HepG2 (cell line): Measurements from ENCODE around the gene RHBDD3. TPM values are rescaled to one million over a fixed set of nuclear protein-coding genes. Genes with fewer than 3 reads are reported as not detected.

Experiments used
- ATAC-seq: fragments of 200-7000 bp; cut with Tn5 transposase; 3 replicates; pipeline ENCODE4 v1.9.1; 2020; ENCODE audit warnings: mild to moderate bottlenecking, moderate library complexity
- Bru-seq: library from RNA; stranded (reverse); fragments of 400-500 nt; gene quantifications from one replicate; lab custom pipeline; 2021; lab: Mats Ljungman, UMichigan
- BruChase-seq, 2 experiments: library from RNA; stranded (reverse); fragments of 400-500 nt; gene quantifications; one replicate each; lab custom pipeline; 2021; lab: Mats Ljungman, UMichigan
- BruUV-seq: library from RNA; stranded (reverse); fragments of 400-500 nt; replicated peaks from 2 replicates; lab custom pipeline; 2021; lab: Mats Ljungman, UMichigan
- CTCF ChIA-PET: fragments of 300-600 bp; formaldehyde crosslinking; extraction: SDS; loops from one replicate; lab custom pipeline; 2021; ENCODE audit warnings: low total read pairs, inconsistent platforms, low intra/inter-chr PET ratio; lab: Yijun Ruan, JAX
- POLR2A ChIA-PET: fragments of 350-600 bp; sonication (Branson Sonifier 250); formaldehyde crosslinking; loops from one replicate; lab custom pipeline; 2020; ENCODE audit warnings: antibody characterized with exemption, inconsistent platforms; lab: Yijun Ruan, JAX
- DNase-seq: peaks from one replicate; pipeline ENCODE4 v3.0.0-alpha.2; 2015; ENCODE audit warnings: low spot score
- FAIRE-seq: peaks from 3 replicates; lab custom pipeline; 2011; peaks lifted over from hg19 to GRCh38; lab: Jason Lieb, UNC
- H2AFZ ChIP-seq: one replicate; pipeline ENCODE4 v1.6.1; 2011; ENCODE audit warnings: low read length, inconsistent platforms
- H3K27ac ChIP-seq: fragments of 300-600 bp; 3 replicates; pipeline ENCODE4 v1.8.0; 2011; ENCODE audit warnings: mixed run types, mild to moderate bottlenecking, mixed read lengths, low read length, inconsistent platforms; ENCODE audit not compliant: insufficient read depth; ENCODE audit errors: extremely low read length
- H3K27me3 ChIP-seq, 2 experiments: fragments of 200-600 bp in 1 of 2; 2 replicates in 1 of 2; 3 replicates in 1 of 2; pipeline versions ENCODE4 v1.6.0 to v1.8.0; 2011; ENCODE audit warnings: low read length in 2 of 2, mild to moderate bottlenecking in 2 of 2, moderate library complexity in 2 of 2, inconsistent platforms in 1 of 2; ENCODE audit not compliant: insufficient read depth in 2 of 2, control insufficient read depth in 1 of 2
- H3K36me3 ChIP-seq, 2 experiments: fragments of 200-600 bp in 1 of 2; replicated peaks in 1 of 2; 2 replicates in 1 of 2; 3 replicates in 1 of 2; pipeline versions ENCODE4 v1.5.1 to v1.8.0; 2011; ENCODE audit warnings: low read length in 2 of 2, inconsistent platforms in 1 of 2; ENCODE audit not compliant: insufficient read depth in 2 of 2, control insufficient read depth in 1 of 2
- H3K4me1 ChIP-seq: 2 replicates; pipeline ENCODE4 v1.5.1; 2012; ENCODE audit warnings: low read length, inconsistent platforms; ENCODE audit not compliant: insufficient read depth
- H3K4me2 ChIP-seq: 2 replicates; pipeline ENCODE4 v1.6.0; 2011; ENCODE audit warnings: low read depth, low read length, inconsistent platforms
- H3K4me3 ChIP-seq, 3 experiments: fragments of 200-600 bp in 1 of 3; sonication (generic), shearing (Covaris generic) in 1 of 3; replicated peaks in 1 of 3; 2 replicates each; pipeline ENCODE4 v1.5.1; 2011 to 2016; ENCODE audit warnings: low read length in 3 of 3, inconsistent platforms in 2 of 3, low read depth in 2 of 3, mild to moderate bottlenecking in 2 of 3, control low read depth in 1 of 3, mixed read lengths in 1 of 3; ENCODE audit not compliant: insufficient read depth in 1 of 3
- H3K79me2 ChIP-seq: one replicate; pipeline ENCODE4 v1.6.1; 2011; ENCODE audit warnings: low read length, inconsistent platforms; ENCODE audit not compliant: insufficient read depth
- H3K9ac ChIP-seq: 2 replicates; pipeline ENCODE4 v1.6.0; 2011; ENCODE audit warnings: mild to moderate bottlenecking, low read depth, low read length, inconsistent platforms; ENCODE audit not compliant: insufficient read depth
- H3K9me3 ChIP-seq: 2 replicates; pipeline ENCODE4 v1.5.1; 2012; ENCODE audit warnings: mild to moderate bottlenecking, low read length
- H4K20me1 ChIP-seq: 2 replicates; pipeline ENCODE4 v1.6.0; 2011; ENCODE audit warnings: inconsistent platforms, mild to moderate bottlenecking, low read length, moderate library complexity; ENCODE audit not compliant: insufficient read depth
- SRSF1 ChIP-seq: fragments of 200-400 bp; formaldehyde crosslinking; optimal IDR thresholded peaks from 2 replicates; pipeline ENCODE3; 2017; ENCODE audit warnings: mild to moderate bottlenecking, low read depth, low read length, moderate library complexity
- TBX3 ChIP-seq: fragments of 450-650 bp; IDR thresholded peaks from 2 replicates; pipeline ENCODE4 v1.6.1; 2017; ENCODE audit warnings: antibody characterized with exemption, mild to moderate bottlenecking, inconsistent platforms, borderline replicate concordance
- WIZ ChIP-seq: sonication (generic); formaldehyde crosslinking; IDR thresholded peaks from 2 replicates; pipeline ENCODE4 v1.5.1; 2020; ENCODE audit warnings: mild to moderate bottlenecking, missing genetic modification reagents
- ZKSCAN1 ChIP-seq: fragments of 150-350 bp; IDR thresholded peaks from 2 replicates; pipeline ENCODE4 v1.6.1; 2014; ENCODE audit warnings: low read length
- ZNF558 ChIP-seq: sonication (generic); formaldehyde crosslinking; IDR thresholded peaks from 2 replicates; pipeline ENCODE4 v1.9.0; 2022; ENCODE audit warnings: mild to moderate bottlenecking, missing genetic modification reagents, borderline replicate concordance
- WGBS: methylation state at CpG from one replicate; pipeline ENCODE4 v1.1.6; 2017; ENCODE audit warnings: low lambda C conversion rate; 5-methylcytosine and 5-hydroxymethylcytosine counted together
- in situ Hi-C: cut with HindIII; loops from 2 replicates; pipeline ENCODE4 v1.10.0; 2017; ENCODE audit warnings: low pct_unique_long_range_greater_than_20kb; ENCODE audit not compliant: extremely low pct_ligation_motif_present
- intact Hi-C: fragments of 100-400 bp; cut with micrococcal nuclease; formaldehyde crosslinking; loops from one replicate; pipeline ENCODE4 v1.10.0; 2022; ENCODE audit not compliant: unreplicated experiment
- long read RNA-seq, 2 experiments: library from RNA in 1 of 2; library from polyadenylated mRNA in 1 of 2; stranded (forward) in 1 of 2; unstranded in 1 of 2; transcript quantifications; one replicate each; pipeline ENCODE4 v2.0.0, GENCODE V29; 2019 to 2022
- polyA minus RNA-seq, 3 experiments: library from RNA; depleted of rRNA, polyadenylated mRNA; stranded (reverse); fragments of >200 nt; gene quantifications; 2 replicates each; pipeline ENCODE4 v1.2.3, GENCODE V29; 2011; ENCODE audit warnings: low replicate concordance in 1 of 3
- polyA plus RNA-seq, 8 experiments: library from polyadenylated mRNA; depleted of rRNA in 3 of 8; stranded (reverse) in 7 of 8; unstranded in 1 of 8; fragments of >200 nt; fragmentation: Illumina TruSeq in 4 of 8; extraction: Trizol in 4 of 8; gene quantifications; 2 replicates each; pipeline versions ENCODE4 v1.2.1 to v1.2.3, GENCODE V29; 2011 to 2016; ENCODE audit warnings: low read depth in 4 of 8, missing spikeins in 1 of 8, mixed read lengths in 1 of 8; ENCODE audit not compliant: insufficient read depth in 1 of 8
- total RNA-seq, 5 experiments: library from RNA; depleted of rRNA; stranded (reverse); fragments of >200 nt; fragmentation: Illumina TruSeq; extraction: Trizol; gene quantifications; 2 replicates each; pipeline ENCODE4 v1.2.3, GENCODE V29; 2016; ENCODE audit warnings: low read depth in 1 of 5
- TF ChIP-seq, protein P1 (sequence below), 2 experiments: sonication (generic) in 1 of 2; formaldehyde crosslinking in 1 of 2; IDR thresholded peaks; 2 replicates each; pipeline versions ENCODE4 v1.4.0 to v1.6.1; 2018 to 2020; ENCODE audit warnings: missing genetic modification reagents in 2 of 2, borderline replicate concordance in 1 of 2, low read depth in 1 of 2, mild to moderate bottlenecking in 1 of 2, missing biosample characterization in 1 of 2
- TF ChIP-seq, protein P2 (sequence below): sonication (generic); formaldehyde crosslinking; IDR thresholded peaks from 2 replicates; pipeline ENCODE4 v1.4.0; 2020; ENCODE audit warnings: mild to moderate bottlenecking, missing genetic modification reagents

The RHBDD3 gene
- total RNA-seq (2016; rRNA removed; fragmentation: Illumina TruSeq; extraction: Trizol) (12.6 and 26.7 TPM in 2 replicates), polyA plus RNA-seq (2011; rRNA removed) (12.1 and 21.0 TPM in 2 replicates), polyA minus RNA-seq (2011; rRNA and poly(A)+ RNA removed; ENCODE audit: low replicate concordance) (9.9 and 18.2 TPM in 2 replicates), Bru-seq, nascent RNA (percentile 77 among the genes with signal in this experiment), BruChase-seq, experiment 1, labeled RNA remaining after a 6-hour chase (percentile 77 among the genes with signal in this experiment), BruChase-seq, experiment 2, labeled RNA remaining after a 2-hour chase (percentile 81 among the genes with signal in this experiment)
- total RNA-seq (2016; cell fraction: cytosol; rRNA removed; fragmentation: Illumina TruSeq; extraction: Trizol; ENCODE audit: low read depth): 8.3 and 9.2 TPM in 2 replicates
- 12.3 and 26.7 TPM in 2 replicates for total RNA-seq (2016; cell fraction: insoluble cytoplasmic fraction; rRNA removed; fragmentation: Illumina TruSeq; extraction: Trizol)
- 16.9 and 21.6 TPM in 2 replicates for total RNA-seq (2016; cell fraction: membrane; rRNA removed; fragmentation: Illumina TruSeq; extraction: Trizol)
- total RNA-seq (2016; cell fraction: nucleus; rRNA removed; fragmentation: Illumina TruSeq; extraction: Trizol): 24.7 and 26.9 TPM in 2 replicates
- polyA plus RNA-seq (2011; cell fraction: cytosol; rRNA removed): 10.6 and 17.9 TPM in 2 replicates
- polyA plus RNA-seq (2011; cell fraction: nucleus; rRNA removed): 38.6 and 38.8 TPM in 2 replicates
- polyA plus RNA-seq (2012): 8.5 and 12.8 TPM in 2 replicates
- 6.5 and 10.4 TPM in 2 replicates for polyA plus RNA-seq (2016; cell fraction: cytosol; fragmentation: Illumina TruSeq; extraction: Trizol; ENCODE audit: low read depth)
- 10.8 and 11.3 TPM in 2 replicates for polyA plus RNA-seq (2016; cell fraction: insoluble cytoplasmic fraction; fragmentation: Illumina TruSeq; extraction: Trizol; ENCODE audit: low read depth)
- 11.9 and 12.6 TPM in 2 replicates for polyA plus RNA-seq (2016; cell fraction: membrane; fragmentation: Illumina TruSeq; extraction: Trizol; ENCODE audit: low read depth)
- polyA plus RNA-seq (2016; cell fraction: nucleus; fragmentation: Illumina TruSeq; extraction: Trizol; ENCODE audit: insufficient read depth, low read depth): 59.8 and 60.3 TPM in 2 replicates
- polyA minus RNA-seq (2011; cell fraction: cytosol; rRNA and poly(A)+ RNA removed): 5.7 and 7.1 TPM in 2 replicates
- 7.7 and 9.3 TPM in 2 replicates for polyA minus RNA-seq (2011; cell fraction: nucleus; rRNA and poly(A)+ RNA removed)
- long read RNA-seq, experiment 1, transcript RHBDD3-206 (3 exons, 999 nt): minor isoform, 8 of 41 reads
- long read RNA-seq, experiment 1, transcript RHBDD3-201 (7 exons, 1,794 nt): major isoform, 18 of 41 reads
- long read RNA-seq, experiment 1, partial matches to known transcripts: 6 of 41 reads
- long read RNA-seq, experiment 1, other reads (novel, unspliced or antisense): 8 of 41 reads
- long read RNA-seq, experiment 2, transcript RHBDD3-201 (7 exons, 1,794 nt): major isoform, 19 of 45 reads
- long read RNA-seq, experiment 2, partial matches to known transcripts: 7 of 45 reads
- long read RNA-seq, experiment 2, other reads (novel, unspliced or antisense): 19 of 45 reads

DNA sequence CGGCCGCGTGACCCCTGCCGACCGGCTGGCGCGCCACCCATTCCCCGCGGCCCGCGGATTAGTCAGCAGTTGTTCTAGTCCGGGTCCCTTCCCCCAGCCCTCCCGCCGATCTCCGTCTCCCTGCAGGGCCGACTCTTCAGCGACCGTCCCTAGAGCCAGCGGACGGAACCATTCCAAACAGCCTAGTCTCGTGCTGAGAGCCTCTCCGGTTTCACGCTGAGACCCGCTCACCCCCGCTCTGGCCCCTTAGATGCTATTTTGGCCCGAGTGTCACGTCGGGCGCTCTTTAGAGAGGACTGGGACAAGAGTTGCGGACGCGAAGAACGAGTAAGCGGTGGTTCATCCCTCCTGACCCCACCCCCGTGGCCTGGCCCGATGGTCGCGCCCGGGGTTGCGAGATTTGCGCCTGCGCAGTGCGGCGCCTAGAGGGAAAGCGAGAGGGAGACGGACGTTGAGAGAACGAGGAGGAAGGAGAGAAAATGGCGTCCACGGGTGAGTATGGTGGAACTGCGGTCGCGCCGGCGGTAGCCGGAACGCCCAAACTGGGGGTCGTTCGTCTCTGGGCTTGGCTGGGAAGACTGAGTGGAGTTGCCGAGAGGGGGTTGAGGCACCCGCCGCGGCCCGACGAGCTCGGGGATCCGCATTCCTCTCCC is at the start of gene RHBDD3, which contains the start of gene EWSR1:
RHBDD3 (minus strand) TSS at position 124 of the 653 bp plus-strand sequence. CDS start 2,355 bp downstream, outside the sequence.
EWSR1 (plus strand) TSS at position 411 of the 653 bp plus-strand sequence; CDS start at position 480, 69 bp downstream.
- Histone ChIP-seq H3K27ac (peak within 1 kb of the TSS; percentile 98), H3K4me3 (peak within 1 kb of the TSS; percentile 75 to 96 (median 93)), H3K27me3 (no peaks in the 10 kb centered on the region; a peak in 1 of 5 replicates), H3K9ac (peak within 1 kb of the TSS; percentile 100), H3K9me3 (no peaks in the 10 kb centered on the region), H2AFZ (peak within 1 kb of the TSS; percentile 93), H3K36me3 (peaks cover 4 to 33% of the 10 kb centered on the region in 2 experiments), H4K20me1 (peaks cover 37% of the 10 kb centered on the region), H3K4me1 (peaks cover 49% of the 10 kb centered on the region), H3K4me2 (peak within 1 kb of the TSS; percentile 90), H3K79me2 (peaks cover 70% of the 10 kb centered on the region)
- ATAC-seq (peak; percentile 83), DNase-seq (peak; percentile 91), FAIRE-seq (peak; percentile 65)
- intact Hi-C loops: no loop called here
- ChIA-PET CTCF (no interaction called here), POLR2A (interaction anchor here (1.2 kb wide), 1 partner anchor 9 kb away, joined by 4 read pairs; no protein-coding TSS in a partner anchor)
- BruUV-seq: no TSS peak
- WGBS: 1% methylated on average over 31 of the region's 67 CpGs
- in situ Hi-C loops: no loop called here
- TF ChIP-seq ZKSCAN1 (peak; percentile 46; the same call in 1 of the 2 replicates), ZNF558 (CRISPR knock-in tag) (0 out of 2 replicates have a peak, but pooled peaks have one; percentile 52), WIZ (CRISPR knock-in tag) (0 out of 2 replicates have a peak, but pooled peaks have one; percentile 25), SRSF1 (peak; percentile 48), TBX3 (0 out of 2 replicates have a peak, but pooled peaks have one; percentile 18)
- TF ChIP-seq, protein P1, sequence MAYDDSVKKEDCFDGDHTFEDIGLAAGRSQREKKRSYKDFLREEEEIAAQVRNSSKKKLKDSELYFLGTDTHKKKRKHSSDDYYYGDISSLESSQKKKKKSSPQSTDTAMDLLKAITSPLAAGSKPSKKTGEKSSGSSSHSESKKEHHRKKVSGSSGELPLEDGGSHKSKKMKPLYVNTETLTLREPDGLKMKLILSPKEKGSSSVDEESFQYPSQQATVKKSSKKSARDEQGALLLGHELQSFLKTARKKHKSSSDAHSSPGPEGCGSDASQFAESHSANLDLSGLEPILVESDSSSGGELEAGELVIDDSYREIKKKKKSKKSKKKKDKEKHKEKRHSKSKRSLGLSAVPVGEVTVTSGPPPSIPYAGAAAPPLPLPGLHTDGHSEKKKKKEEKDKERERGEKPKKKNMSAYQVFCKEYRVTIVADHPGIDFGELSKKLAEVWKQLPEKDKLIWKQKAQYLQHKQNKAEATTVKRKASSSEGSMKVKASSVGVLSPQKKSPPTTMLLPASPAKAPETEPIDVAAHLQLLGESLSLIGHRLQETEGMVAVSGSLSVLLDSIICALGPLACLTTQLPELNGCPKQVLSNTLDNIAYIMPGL (CRISPR knock-in tag; IDR thresholded peaks at IDR 0.05; ENCODE audit: borderline replicate concordance in 1 of 2, low read depth in 1 of 2): peak; percentile 74 to 90
- TF ChIP-seq, protein P2, sequence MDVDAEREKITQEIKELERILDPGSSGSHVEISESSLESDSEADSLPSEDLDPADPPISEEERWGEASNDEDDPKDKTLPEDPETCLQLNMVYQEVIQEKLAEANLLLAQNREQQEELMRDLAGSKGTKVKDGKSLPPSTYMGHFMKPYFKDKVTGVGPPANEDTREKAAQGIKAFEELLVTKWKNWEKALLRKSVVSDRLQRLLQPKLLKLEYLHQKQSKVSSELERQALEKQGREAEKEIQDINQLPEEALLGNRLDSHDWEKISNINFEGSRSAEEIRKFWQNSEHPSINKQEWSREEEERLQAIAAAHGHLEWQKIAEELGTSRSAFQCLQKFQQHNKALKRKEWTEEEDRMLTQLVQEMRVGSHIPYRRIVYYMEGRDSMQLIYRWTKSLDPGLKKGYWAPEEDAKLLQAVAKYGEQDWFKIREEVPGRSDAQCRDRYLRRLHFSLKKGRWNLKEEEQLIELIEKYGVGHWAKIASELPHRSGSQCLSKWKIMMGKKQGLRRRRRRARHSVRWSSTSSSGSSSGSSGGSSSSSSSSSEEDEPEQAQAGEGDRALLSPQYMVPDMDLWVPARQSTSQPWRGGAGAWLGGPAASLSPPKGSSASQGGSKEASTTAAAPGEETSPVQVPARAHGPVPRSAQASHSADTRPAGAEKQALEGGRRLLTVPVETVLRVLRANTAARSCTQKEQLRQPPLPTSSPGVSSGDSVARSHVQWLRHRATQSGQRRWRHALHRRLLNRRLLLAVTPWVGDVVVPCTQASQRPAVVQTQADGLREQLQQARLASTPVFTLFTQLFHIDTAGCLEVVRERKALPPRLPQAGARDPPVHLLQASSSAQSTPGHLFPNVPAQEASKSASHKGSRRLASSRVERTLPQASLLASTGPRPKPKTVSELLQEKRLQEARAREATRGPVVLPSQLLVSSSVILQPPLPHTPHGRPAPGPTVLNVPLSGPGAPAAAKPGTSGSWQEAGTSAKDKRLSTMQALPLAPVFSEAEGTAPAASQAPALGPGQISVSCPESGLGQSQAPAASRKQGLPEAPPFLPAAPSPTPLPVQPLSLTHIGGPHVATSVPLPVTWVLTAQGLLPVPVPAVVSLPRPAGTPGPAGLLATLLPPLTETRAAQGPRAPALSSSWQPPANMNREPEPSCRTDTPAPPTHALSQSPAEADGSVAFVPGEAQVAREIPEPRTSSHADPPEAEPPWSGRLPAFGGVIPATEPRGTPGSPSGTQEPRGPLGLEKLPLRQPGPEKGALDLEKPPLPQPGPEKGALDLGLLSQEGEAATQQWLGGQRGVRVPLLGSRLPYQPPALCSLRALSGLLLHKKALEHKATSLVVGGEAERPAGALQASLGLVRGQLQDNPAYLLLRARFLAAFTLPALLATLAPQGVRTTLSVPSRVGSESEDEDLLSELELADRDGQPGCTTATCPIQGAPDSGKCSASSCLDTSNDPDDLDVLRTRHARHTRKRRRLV (CRISPR knock-in tag): no peak; the same call in 1 of the 2 replicates
